ENCODE data around the gene UNC5A. TPM values are rescaled to one million over a fixed set of nuclear protein-coding genes. Genes with fewer than 3 reads are reported as not detected.

Gene UNC5A
- total RNA-seq, 1 donor from 2014 or later, result 0.26 TPM

DNA sequence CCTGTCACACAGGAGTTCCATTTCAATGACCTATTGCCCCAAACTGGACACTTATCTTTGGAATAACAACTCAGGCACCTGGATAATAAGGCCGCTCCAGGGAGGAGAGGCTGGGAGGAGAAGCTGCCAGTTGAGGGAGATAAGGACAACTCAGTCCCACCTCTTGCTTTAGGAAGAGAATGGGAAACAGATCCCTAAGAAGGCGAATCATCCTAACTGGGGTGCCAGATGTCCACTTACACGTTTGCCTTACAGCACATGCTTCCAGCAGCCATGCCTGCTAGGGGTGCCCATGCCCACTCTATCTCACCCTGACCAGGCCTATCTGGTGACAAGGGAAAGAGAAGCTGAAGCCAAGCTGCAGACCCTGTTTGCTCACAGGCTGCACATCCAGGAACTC lies 82.3 kb downstream of the UNC5A start:
- no peak for DNase-seq (ENCODE audit: low read depth in 2 of 2)

DNA sequence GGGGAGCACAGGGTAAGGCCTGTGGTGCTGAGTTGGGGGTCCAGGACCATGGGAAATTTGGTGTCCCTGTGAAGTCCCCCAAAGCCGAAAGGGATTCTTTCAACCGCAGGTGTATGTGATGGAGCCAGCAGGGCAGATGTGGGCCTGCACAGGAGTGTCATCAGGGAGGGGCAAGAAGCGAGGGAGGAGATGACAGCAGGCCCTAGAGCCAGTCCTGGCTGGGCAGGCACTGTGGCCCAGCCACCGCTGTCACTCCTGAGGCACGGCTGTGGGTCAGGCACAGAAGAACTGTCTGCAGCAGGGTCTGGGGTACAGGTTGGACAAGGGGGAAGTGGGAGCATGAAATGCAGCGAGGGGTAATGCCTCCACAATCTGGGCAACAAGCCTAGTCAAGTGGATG lies 83.9 kb downstream of the UNC5A start:
- no peak for DNase-seq (ENCODE audit: low read depth in 2 of 2)

DNA sequence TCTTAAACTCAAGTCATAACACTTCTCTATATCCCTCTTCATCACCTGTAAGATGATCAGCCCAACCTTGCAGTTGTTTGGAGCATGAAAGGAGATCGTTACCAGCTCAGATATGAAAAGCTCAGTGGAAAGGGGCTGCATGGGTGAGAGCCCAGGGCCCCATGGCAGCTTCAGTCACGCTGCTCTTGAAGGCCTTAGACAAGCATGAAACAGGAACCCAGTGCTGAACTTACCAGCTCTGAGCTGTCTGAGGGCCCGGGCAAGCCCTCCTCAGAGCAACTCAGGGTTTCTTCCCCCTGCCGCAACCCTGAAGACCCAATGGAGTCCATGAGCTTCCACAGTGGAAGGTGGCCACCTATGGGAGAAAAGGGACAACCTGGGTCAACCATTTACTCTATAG lies 85.5 kb downstream of the UNC5A start:
- DNase-seq (ENCODE audit: low read depth in 2 of 2), result no peak

DNA sequence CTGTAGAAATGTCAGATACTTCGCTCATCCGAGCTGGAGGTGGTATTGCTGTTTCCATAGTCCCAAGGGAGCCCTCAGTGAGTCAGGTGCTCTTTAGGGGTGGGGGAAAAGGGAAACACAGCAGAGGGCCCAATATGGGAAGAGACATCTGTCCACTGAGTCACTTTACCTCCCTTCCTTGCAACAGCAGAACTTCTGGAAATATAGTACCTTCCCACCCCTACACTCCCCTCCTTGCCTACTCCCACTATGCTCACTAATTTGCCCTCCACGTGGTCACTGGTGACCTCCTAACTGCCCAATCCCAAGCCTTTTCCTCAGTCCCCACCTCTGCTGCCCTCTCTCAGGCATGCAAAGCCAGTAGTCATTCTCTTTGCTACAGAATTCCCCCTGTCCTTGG lies 86.9 kb downstream of the UNC5A start:
- no peak for DNase-seq (ENCODE audit: low read depth in 2 of 2)

DNA sequence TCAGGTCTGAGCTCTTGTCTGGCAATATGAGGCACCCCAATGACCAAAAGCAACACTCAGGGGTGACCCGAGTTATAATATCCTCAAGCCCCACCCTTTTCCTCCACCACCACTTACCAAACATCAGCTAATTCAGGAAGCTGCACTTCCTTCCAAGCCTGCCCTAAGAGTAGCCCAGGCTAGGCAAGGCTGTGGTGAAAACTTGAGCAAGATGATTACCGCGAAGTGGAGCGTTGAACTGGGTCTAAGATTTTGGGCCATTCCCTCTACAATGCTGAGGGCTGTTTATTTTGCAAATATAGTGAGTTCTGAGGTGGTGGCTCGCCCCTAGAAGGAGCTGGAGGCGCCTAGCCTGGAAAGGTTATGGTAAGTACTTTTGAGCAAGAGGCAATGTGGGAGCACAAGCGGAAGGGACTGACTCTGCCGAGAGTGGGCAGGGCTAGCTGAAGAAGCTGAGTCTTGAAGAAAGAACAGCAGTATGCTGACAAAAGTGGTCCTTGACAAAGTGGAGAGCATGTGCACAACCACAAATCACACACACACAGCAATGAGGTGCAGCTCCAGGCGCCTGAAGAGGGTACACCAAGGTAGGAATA lies 89.0 kb downstream of the UNC5A start, which contains the start of gene HK3:
HK3 (minus strand) TSS at position 51 of the 596 bp plus-strand sequence. CDS start 3,187 bp downstream, outside the sequence.
- DNase-seq (ENCODE audit: low read depth in 2 of 2), result no peak

DNA sequence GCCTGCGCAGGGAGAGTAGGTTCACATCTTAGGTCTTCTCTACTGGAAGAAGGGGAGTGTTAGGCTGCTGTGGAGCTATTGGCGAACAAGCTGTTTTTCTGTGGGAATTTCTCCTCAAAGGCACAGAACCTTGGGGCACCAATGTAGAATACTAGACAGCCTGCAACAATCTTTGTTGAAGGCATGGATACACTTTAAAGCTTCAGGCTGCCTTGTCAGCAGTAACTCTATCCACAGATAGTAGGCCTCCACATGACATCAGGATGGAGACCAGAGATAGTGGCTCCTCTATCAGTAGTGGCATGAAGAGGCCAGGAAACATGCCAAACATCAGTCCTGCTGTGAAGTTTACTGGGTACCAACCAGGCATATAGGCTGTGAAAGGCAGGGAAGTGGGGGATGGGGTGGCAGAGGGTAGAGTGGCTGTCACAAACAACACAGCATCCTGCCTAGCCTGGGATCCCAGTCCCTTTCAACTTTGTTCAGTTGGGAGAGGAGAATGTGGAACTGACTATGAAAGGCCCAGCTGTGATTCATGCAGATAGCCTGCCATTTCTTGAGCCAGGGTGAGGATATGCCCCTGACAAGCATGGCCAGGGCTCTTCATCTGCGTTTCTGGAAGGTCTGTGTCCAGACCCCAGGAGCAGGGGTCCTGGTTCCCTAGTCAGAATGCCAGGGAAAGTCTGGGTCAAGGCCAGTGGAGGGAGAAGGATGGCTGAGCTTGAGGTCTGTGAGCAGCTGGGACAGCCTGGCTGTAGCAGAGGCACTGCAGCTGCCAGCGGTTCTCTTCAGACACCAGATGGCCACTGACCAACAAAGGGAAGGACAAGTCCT lies 89.8 kb downstream of the UNC5A start:
- no peak for DNase-seq (ENCODE audit: low read depth in 2 of 2)

DNA sequence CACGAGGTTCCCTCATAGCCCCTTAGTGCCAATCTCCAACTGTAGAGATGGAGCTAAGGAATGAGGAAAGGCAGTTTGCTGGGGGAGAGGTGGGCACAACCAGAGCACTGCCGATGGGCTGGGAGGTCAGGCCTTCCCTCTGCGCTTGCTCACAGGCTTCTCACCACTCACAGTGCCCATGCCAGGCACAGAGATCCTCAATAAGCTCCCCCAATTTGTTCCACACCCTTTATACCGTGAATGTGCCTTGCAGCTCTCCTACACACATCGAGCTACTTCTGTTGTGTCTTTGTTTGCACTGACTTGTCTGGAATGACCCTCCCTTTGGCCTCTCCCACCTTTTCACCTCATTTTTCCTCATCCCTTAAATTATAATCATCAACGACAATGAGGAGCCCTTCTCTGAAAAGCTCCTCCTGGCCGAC lies 90.4 kb downstream of the UNC5A start:
- DNase-seq (ENCODE audit: low read depth in 2 of 2), result no peak

DNA sequence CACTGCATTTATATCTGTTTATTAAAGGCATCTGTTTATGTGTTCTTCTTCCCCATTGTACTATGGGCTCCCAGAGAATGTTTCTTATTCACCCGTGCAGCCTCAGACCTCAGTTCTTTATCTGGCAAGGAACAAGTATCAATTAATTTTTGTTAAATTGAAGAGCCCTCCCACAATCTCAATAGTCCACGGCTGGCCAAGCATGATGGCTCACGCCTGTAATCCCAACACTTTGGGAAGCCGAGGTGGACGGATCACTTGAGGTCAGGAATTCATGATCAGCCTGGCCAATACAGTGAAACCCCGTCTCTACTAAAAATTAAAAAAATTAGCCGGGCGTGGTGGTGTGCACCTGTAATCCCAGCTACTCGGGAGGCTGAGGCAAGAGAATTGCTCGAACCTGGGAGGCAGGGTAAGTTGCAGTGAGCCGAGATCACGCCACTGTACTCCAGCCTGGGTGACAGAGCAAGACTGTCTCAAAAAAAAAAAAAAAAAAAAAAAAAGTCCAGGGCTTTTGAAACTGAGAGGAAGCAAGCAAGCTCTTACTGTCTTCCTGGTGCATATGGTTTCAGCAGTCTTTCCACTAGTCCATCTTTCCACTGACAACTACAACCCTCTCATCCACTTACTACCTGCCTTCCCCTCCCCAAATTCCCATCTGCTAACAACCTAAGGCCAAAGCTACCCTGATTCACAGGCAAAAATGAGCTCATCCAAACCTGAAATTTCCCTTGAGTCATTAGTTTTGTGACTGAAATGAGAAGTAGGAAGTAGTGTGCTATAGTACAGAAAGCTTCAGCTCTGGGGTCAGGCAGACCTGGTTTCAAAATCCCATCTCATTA lies 91.1 kb downstream of the UNC5A start:
- no peak for DNase-seq (ENCODE audit: low read depth in 2 of 2)

DNA sequence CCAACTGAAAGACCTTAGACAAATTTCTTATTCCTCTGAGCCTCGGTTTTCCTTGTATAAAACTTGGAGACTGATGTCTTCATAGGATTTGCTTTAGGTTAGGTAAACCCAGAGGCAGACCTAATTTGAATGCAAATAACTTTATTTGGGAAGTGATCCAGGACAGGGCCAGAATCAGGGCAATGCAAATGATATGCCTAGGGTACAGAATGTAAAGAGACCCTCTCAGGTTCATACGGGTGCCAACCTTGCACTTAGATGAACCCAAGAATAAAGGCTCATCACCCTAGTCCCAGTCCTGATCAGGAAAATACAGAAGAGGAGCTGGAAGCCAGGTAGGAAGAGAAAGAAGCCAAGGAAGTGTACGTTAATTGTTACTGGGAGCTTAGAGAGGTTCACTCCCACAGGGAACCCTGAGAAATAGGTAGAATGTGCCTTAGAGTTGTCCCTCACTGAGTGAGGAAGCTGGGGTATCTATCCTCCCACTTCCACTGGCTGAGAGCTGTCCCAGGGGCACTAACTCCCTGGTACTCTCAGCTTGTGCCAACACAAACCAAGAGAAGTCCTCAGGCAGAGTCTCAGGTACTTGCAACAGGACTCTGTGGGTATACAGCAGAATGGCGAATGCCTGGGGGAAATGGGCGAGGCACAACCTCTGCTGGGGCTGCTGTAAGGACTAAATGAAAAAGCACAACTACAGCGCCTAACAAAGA lies 91.9 kb downstream of the UNC5A start:
- no peak for DNase-seq (ENCODE audit: low read depth in 2 of 2)

DNA sequence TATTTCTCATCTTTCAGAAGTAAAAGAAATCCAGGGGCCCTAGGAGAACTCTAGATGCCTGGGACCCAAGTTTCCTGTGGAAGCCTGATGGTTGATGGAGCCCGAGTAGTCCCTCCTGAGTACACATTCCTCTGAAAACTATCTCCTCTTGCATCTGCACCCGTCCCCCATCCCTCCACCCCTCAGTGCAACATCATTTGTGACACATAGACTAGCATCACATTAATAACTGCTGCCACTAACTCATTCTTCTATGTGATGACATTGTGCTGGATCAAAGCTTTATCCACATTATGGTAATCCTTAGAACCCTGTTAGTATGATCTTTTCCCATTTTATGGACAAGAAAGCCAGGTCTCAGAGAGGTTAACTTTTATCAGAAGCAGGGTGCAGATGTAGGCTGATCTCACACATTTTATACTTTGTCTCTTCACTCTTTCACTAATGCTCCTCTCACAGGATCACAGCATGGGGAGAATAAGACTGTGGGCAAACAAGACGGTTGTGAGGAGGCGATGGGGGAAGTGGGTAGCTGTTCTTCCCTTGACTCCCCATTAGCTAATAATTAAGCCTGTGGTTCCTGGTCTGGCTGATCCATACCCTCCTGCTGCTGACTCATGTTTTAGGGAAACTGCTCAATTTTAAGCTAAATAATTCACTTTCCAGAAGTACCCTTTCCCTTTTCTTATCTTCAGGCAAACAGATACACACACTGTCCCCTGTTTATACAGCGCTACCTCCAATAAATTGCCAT lies 92.7 kb downstream of the UNC5A start:
- no peak for DNase-seq (ENCODE audit: low read depth in 2 of 2)

DNA sequence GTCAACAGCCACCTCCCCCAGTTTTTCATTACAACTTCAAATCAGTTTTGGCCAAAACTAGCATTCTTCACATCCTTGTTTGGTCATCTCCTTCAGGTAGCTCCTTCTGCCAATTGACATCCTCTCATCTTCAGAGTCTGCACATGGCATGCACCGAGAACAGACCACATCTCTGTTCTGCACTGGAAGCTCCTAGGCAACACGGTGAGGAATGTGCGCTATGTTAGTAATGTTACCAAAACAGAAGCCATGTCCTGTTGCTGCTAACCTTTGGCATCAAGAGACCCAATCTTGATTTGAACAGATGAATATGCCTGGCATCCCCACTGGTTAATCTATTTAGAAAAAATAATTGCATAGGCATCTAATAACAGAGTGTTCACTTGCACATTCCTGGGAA lies 93.9 kb downstream of the UNC5A start:
- DNase-seq (ENCODE audit: low read depth in 2 of 2), result no peak

DNA sequence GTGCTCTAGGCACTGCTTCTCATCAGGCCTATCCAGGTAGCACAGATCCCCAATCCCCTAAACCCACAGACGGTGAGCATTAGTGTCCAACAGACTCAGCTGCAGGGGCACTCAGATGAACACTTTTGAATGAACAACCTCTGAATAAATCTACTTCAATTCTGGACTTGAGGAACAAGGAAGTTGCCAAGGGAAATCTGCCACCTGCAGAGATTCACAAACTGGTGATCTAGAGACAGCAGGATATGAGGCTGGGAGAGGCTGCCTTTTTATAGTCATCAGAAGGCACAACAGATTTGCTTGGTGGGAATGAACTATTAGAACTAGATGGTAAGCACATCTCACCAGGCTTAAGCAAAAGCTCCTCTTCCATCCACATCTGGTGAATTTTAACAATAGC lies 95.8 kb downstream of the UNC5A start:
- no peak for DNase-seq (ENCODE audit: low read depth in 2 of 2)

DNA sequence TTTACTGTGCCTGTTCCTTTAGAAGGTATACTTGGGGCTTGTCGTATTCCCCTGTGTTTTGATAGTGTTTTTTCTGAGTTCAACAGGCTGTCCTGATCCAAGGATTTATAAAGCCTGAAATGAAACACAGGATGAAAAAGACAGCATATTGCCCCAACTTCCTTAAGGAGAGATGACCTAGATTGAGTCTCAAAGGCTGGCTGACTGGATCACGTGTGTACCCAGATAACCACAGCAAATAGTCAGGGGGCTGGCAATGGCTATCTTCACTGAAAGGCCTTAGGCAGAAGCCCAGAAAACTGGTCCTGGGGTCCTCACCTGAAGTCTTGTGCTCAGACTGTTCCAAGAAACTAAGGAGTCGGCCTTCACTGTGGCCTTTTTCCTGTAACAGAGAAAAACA lies 96.4 kb downstream of the UNC5A start:
- no peak for DNase-seq (ENCODE audit: low read depth in 2 of 2)

DNA sequence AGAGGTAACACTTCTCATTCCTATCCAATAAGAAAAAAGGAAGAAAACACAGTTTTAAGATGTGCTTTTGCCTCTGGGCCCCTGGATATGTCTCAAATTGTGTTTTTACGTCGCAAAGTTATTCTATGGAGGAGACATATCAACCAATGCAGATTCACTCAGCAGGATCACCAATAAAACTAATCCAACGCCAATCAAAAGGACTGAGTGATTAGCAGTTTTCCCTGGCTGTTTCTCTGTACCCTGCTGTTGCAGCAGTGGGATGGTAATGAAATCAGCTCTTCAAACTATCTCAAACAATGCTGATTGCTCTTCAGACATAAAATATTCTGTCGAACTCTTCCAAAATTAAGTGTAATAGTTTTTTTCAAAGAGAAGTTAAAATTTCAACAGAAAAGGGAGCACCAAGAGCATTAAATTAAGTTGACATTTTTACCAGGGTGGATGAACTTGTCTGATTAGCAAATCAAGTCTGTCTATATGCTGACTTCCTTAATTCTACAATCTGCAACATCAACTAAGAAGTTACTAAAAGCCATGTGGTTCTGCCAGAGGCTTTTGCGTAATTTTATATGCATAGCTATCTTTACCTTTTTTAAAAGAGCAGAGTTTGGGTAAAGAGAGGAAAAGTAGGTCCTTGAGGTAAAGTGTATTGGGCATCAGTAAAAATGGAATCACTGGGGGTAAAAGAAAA lies 98.5 kb downstream of the UNC5A start:
- DNase-seq (ENCODE audit: low read depth in 2 of 2), result no peak

DNA sequence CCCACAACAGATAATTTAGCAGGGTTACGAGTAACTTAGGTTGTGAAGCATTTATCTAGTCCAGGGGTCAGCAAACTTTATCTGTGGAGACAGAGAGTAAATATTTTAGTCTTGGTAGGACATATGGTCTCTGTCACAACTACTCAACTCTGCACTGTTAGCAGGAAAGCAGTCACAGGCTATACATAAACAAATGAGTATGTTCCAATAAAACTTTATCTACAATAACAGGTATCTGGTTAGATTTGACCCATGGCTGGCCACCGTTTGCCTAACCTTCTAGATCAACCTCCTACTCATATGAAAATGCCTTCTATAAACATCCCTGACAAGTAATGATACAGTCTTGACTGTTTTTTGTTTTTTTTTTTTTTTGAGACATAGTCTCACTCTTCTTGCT lies 101.8 kb downstream of the UNC5A start:
- no peak for DNase-seq (ENCODE audit: low read depth in 2 of 2)

DNA sequence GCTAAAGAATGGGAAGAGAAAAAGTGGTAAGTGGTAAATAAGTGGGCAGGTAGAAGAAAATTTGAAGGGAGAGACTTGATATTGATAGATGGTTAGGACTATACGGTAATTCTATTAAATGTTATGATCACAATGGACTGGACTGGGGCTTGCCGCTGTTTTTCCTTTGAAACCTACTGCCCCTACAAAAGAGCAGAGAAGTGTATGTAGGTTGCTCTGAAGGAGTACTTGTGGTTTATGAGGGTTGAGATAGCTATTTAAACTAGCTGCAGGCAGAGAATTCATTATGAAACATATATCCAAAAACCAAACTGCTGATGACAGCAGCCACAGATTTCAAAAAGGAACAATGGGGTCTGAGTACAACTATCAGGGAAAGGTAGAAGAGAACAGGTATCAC lies 105.5 kb downstream of the UNC5A start:
- no peak for DNase-seq (ENCODE audit: low read depth in 2 of 2)

DNA sequence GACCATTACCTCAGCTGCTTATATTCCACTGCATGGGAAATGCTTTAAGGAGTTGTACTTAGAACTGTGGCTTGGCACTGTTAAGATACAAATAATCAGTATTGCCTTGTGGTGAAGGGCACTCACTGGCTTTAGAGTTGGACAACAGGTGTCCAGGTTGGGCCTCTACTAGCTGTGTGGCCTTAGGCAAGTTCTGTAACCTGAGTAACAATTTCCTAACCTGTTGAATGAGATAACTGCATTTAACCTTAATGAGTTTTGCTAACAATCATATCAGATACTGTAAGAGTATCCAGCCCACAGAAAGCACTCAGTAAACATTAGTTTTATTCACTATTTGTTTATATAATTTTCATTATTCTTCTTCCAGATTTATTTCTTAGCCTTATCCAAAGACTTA lies 106.0 kb downstream of the UNC5A start:
- DNase-seq (ENCODE audit: low read depth in 2 of 2), result no peak

DNA sequence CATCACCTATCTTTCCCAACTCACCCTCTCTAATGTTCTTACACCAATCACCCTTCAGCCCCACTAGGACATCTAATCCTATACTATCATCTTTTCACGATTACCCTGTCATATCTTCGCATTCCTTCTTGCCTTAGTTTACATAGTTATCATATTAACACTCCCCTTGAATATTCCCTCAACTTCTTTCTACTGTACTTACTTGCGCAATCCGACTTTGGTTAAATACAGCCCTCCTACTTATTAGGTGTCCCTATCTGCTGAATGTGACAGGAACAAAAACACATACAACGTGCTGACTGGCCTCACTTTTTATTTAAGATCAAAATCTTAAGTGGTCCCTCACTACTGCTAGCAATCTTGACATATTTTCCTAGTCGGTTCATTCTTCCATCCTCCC lies 108.3 kb downstream of the UNC5A start:
- no peak for DNase-seq (ENCODE audit: low read depth in 2 of 2)

DNA sequence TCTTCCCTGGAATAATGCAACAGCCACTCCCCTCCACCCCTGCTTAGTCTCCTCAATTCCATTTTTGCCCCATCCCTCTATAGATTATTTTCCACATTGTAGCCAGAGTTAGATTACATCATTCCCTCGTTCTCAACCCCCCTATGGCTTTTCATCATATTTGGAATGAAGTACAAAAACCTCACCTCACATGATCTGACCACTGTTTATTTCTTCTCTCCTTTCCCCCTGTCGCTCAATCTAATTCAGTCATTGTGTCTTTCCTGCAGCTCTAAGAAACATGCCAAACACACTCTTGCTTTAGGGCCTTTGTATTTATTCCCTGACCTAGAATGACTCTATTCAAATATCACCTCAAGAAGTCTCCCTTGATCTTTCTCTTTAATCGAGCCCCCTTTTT lies 111.4 kb downstream of the UNC5A start:
- no peak for DNase-seq (ENCODE audit: low read depth in 2 of 2)

DNA sequence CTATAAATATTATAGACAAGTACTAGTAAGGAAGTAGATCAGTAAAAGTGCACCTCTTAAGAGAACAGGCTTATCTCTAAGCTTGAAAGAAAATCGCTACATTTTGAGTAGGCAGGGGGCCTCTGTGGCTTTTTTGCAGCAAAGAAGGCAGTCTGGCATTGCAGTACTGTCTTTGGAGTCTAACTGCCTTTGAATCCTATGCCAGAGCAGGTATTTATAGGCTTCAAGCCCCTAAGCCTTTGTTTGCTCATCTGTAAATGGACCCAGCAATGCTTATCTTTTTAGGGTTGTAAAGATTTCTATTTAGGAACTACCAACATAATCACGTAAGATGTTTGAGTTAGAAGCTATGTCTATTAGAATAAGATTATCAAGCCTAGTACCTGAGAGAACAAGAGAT lies 112.5 kb downstream of the UNC5A start:
- no peak for DNase-seq (ENCODE audit: low read depth in 2 of 2)

Data from dermis microvascular lymphatic vessel endothelial cell (primary cell).